GM12872 (cell line): ENCODE measurements around the gene UGCG.

Source experiments
- TF ChIP-seq, protein P1 (sequence below): IDR thresholded peaks from 3 replicates; pipeline ENCODE4 v1.5.1; 2011; ENCODE audit warnings: low read depth, mild to moderate bottlenecking, low read length, moderate library complexity; ENCODE audit not compliant: insufficient read depth

UGCG gene

DNA sequence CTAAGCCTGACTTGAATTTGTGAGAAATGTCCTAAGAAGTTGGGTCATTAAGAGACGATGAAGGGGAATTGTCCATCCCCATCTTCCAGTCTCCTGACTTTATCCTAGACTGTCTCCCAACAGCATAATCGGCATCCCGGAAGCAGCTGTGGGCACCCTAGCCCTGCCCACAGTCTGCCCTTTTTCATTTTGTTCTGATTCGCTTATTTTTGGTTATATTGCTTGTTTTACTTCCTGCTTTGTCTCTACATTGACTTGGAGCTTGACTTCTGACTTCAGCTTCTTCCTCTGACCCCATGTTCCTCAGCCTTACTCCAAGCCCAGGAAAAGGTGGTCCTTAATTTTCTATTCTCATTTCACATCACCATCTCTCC is 41.8 kb downstream of the UGCG start:
- TF ChIP-seq, protein P1, sequence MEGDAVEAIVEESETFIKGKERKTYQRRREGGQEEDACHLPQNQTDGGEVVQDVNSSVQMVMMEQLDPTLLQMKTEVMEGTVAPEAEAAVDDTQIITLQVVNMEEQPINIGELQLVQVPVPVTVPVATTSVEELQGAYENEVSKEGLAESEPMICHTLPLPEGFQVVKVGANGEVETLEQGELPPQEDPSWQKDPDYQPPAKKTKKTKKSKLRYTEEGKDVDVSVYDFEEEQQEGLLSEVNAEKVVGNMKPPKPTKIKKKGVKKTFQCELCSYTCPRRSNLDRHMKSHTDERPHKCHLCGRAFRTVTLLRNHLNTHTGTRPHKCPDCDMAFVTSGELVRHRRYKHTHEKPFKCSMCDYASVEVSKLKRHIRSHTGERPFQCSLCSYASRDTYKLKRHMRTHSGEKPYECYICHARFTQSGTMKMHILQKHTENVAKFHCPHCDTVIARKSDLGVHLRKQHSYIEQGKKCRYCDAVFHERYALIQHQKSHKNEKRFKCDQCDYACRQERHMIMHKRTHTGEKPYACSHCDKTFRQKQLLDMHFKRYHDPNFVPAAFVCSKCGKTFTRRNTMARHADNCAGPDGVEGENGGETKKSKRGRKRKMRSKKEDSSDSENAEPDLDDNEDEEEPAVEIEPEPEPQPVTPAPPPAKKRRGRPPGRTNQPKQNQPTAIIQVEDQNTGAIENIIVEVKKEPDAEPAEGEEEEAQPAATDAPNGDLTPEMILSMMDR = no peak

DNA sequence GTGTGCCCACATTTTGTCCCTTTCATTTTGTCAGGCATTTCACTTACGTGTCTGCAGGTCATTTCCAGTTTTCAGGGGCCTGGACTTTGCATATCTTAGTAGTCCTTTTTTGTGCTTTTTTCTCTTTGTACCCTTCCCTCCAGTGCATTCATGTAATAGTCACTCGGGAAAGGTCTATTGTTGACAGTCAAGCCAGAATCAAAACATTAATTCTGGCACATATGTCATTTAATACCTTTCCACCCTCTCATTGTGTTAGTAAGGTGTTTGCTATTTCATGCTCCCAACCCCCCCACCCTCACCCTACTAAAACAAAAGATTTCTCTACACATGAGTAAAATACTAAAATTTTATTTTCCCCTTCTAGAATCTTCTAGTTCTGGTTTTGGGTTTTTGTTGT is 42.7 kb downstream of the UGCG start:
- TF ChIP-seq, protein P1 = no peak

DNA sequence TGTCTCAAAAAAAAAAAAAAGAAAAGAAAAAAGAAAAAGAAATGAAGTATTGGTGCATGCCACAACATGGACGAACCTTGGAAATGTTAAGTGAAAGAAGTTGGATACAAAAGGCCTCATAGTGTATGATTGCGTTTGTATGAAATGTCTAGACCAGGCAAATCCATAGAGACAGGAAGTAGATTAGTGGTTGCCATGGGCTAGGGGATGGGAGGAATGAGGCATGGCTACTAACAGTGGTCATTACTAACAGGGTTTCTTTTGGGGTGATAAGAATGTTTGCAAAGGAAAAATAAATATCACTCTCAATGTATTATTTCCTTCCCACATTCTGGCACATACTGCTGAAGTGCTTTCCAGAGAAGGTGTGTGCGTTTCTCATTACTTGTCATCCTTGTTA is 44.1 kb downstream of the UGCG start:
- TF ChIP-seq, protein P1 = no peak

DNA sequence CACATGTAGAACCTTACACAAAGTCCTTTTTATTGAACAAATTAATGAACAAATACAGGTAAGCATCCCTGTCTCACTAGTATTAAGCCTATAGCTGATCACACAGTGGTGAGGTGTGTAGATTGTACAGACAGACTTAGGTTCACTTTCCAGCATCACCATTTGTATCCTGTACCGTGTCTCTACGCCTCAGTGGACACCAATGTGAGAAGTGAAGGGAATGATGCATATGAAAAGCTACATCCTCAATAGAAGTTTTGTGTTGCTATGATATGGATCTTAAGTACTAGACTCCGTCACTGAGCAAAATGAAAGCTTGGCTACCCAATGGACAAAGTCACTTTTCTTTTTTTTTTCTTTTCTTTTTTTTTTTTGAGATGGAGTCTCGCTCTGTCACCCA is 46.6 kb downstream of the UGCG start:
- TF ChIP-seq, protein P1 = no peak

DNA sequence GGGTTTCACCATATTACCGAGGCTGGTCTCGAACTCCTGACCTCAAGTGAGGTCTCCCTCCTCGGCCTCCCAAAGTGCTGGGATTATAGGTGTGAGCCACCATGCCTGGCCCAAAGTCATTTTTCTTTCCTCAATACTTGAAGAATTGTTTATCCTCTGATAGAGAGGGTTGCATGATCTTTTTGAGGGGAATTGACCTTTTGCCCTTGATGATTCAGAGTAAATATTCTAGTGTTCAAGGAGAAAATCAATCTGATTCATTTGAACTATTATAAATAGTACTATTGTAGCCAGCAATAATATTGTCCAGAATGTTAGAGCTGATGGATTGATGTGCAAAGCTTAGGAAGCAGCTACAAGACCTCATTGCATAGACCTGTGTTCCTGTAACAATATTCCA is 47.1 kb downstream of the UGCG start:
- TF ChIP-seq, protein P1 = no peak

DNA sequence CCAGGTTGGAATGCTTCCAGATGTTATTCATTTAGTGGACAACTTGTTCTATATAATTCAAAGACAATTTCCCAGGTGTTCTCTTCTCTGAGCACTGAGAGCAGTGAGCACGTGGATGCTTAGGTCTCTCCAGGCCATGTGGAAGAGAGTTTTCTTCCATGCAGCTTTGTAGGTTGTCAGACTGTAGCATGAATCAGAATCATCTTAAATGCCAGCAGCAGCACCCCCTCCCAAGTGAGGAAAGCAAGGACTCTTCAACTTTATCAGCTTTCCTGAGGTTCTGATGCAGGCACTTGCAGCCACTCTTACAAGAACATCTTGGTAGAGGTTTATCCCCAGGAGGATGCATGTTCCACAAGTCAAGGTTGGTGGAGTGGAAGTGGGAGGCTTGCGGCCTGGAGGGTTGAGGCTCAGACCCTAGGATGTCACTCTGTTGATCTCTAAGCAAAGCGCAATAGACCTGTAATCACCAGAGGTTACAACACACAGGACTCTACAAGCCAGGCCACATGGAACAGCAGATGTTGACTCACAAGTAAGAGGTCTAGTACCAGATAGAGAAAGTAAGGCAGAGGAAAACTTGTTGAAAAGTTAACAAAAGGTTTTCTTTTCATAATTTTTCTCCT is 47.7 kb downstream of the UGCG start:
- TF ChIP-seq, protein P1 = no peak

DNA sequence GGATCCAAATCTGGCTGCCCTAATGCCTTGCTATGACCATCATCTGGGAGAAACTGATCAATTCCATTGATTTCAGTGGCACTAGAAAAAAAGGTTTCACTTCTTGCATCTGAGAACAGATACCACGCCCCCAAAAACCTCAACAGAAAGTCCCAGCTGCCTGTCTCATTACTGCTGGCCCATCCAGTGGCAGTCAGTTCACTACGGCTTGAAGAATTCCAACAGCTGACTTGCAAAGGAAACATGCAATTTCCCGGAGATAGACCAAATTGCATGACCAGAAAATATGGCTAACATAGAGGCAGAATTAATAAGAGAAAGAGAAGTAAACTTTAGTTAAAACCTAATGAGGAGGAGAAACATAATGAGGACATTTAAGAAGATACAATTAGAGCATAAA is 48.6 kb downstream of the UGCG start:
- TF ChIP-seq, protein P1 = no peak
